SK-N-SH treated with all-trans-retinoic acid at 6 μM for 48 hours (cell line): ENCODE data around the gene MRPL27.

Experiments
- ARNTL ChIP-seq: fragments of 450-650 bp; formaldehyde crosslinking; IDR thresholded peaks from 2 replicates; pipeline ENCODE4 v1.5.0; 2020; ENCODE audit warnings: low read depth, mild to moderate bottlenecking, moderate library complexity, borderline replicate concordance
- ZNF565 ChIP-seq: fragments of 450-650 bp; formaldehyde crosslinking; conservative IDR thresholded peaks from 2 replicates; pipeline ENCODE4 v1.5.0; 2020; ENCODE audit warnings: low read depth, mild to moderate bottlenecking, moderate library complexity
- TF ChIP-seq, protein P1 (sequence below): fragments of 250-450 bp; sonication (Bioruptor Pico); IDR thresholded peaks from 2 replicates; pipeline ENCODE4 v1.5.1; 2020; ENCODE audit warnings: low read depth, mild to moderate bottlenecking, moderate library complexity
- TF ChIP-seq, protein P2 (sequence below): fragments of 250-450 bp; sonication (Bioruptor Pico); IDR thresholded peaks from 2 replicates; pipeline ENCODE4 v1.8.0; 2020; ENCODE audit warnings: mild to moderate bottlenecking, moderate library complexity, borderline replicate concordance

DNA sequence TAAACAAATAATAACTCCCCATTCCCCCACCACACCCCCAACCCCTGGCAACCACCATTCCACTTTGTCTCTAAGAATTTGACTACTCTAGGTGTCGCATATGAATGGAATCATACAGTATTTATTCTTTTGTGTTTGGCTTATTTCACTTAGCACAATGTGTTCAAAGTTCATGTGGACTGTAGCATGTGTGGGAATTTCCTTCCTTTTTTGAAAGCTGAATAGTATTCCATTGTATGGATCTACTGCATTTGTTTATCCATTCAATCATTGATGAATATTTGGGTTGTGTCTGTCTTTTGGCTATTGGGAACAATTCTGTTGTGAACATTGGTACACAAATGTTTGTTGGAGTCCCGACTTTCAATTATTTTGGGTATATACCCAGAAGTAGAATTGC is 49.8 kb upstream of the MRPL27 start:
- TF ChIP-seq ARNTL (CRISPR knock-in tag): no peak
- TF ChIP-seq, protein P1, sequence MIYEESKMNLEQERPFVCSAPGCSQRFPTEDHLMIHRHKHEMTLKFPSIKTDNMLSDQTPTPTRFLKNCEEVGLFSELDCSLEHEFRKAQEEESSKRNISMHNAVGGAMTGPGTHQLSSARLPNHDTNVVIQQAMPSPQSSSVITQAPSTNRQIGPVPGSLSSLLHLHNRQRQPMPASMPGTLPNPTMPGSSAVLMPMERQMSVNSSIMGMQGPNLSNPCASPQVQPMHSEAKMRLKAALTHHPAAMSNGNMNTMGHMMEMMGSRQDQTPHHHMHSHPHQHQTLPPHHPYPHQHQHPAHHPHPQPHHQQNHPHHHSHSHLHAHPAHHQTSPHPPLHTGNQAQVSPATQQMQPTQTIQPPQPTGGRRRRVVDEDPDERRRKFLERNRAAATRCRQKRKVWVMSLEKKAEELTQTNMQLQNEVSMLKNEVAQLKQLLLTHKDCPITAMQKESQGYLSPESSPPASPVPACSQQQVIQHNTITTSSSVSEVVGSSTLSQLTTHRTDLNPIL (CRISPR knock-in tag): no peak
- TF ChIP-seq, protein P2, sequence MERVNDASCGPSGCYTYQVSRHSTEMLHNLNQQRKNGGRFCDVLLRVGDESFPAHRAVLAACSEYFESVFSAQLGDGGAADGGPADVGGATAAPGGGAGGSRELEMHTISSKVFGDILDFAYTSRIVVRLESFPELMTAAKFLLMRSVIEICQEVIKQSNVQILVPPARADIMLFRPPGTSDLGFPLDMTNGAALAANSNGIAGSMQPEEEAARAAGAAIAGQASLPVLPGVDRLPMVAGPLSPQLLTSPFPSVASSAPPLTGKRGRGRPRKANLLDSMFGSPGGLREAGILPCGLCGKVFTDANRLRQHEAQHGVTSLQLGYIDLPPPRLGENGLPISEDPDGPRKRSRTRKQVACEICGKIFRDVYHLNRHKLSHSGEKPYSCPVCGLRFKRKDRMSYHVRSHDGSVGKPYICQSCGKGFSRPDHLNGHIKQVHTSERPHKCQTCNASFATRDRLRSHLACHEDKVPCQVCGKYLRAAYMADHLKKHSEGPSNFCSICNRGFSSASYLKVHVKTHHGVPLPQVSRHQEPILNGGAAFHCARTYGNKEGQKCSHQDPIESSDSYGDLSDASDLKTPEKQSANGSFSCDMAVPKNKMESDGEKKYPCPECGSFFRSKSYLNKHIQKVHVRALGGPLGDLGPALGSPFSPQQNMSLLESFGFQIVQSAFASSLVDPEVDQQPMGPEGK (CRISPR knock-in tag): no peak
- no peak for TF ChIP-seq ZNF565 (CRISPR knock-in tag)
